SU-DHL-6 (cell line): ENCODE data around the gene GPR107.

Experiments used
- H2AFZ ChIP-seq: fragments of 200-600 bp; sonication (generic); 2 replicates; pipeline ENCODE4 v1.6.1; 2014; ENCODE audit warnings: low read depth, mild to moderate bottlenecking, moderate library complexity, mixed read lengths, antibody characterized with exemption, low read length; ENCODE audit not compliant: severe bottlenecking
- H3F3A ChIP-seq: fragments of 200-600 bp; shearing (Covaris generic); 2 replicates; pipeline ENCODE4 v1.6.0; 2016; ENCODE audit warnings: antibody characterized with exemption, mild to moderate bottlenecking; ENCODE audit not compliant: insufficient read depth
- H3K27ac ChIP-seq: fragments of 200-600 bp; sonication (generic); 2 replicates; pipeline ENCODE4 v1.5.1; 2016; ENCODE audit warnings: low read depth, mild to moderate bottlenecking, low read length, moderate library complexity, mixed read lengths
- H3K27me3 ChIP-seq: fragments of 200-600 bp; sonication (generic), shearing (Covaris generic); 2 replicates; pipeline ENCODE4 v1.6.0; 2014; ENCODE audit warnings: mild to moderate bottlenecking, low read length
- H3K36me3 ChIP-seq: fragments of 200-600 bp; sonication (generic); 2 replicates; pipeline ENCODE4 v1.6.1; 2014; ENCODE audit warnings: mild to moderate bottlenecking, low read length, mixed read lengths
- H3K4me2 ChIP-seq: fragments of 300-600, 200-600 bp; shearing (Covaris generic), sonication (generic); 2 replicates; pipeline ENCODE4 v1.6.0; 2014; ENCODE audit warnings: low read length, low read depth, mild to moderate bottlenecking; ENCODE audit not compliant: poor library complexity, severe bottlenecking
- H3K4me3 ChIP-seq: fragments of 200-600 bp; sonication (generic); 2 replicates; pipeline ENCODE4 v1.5.1; 2014; ENCODE audit warnings: antibody characterized with exemption, low read length, mild to moderate bottlenecking, mixed read lengths; ENCODE audit not compliant: insufficient read depth, poor library complexity, severe bottlenecking
- H3K79me2 ChIP-seq: fragments of 200-600 bp; sonication (generic); 2 replicates; pipeline ENCODE4 v1.6.1; 2014; ENCODE audit warnings: mild to moderate bottlenecking, low read length, moderate library complexity; ENCODE audit not compliant: insufficient read depth
- H3K9ac ChIP-seq: fragments of 200-600 bp; sonication (generic); 2 replicates; pipeline ENCODE4 v1.7.0; 2014; ENCODE audit warnings: mild to moderate bottlenecking, low read length
- H3K9me2 ChIP-seq: fragments of 200-600 bp; sonication (generic); replicated peaks from 2 replicates; pipeline ENCODE4 v1.6.1; 2014; ENCODE audit warnings: low read length; ENCODE audit not compliant: insufficient read depth
- H3K9me3 ChIP-seq: fragments of 200-600 bp; sonication (generic); 2 replicates; pipeline ENCODE4 v1.6.1; 2014; ENCODE audit warnings: low read length, mixed read lengths; ENCODE audit not compliant: insufficient read depth
- H4K20me1 ChIP-seq: fragments of 200-600 bp; sonication (generic); 2 replicates; pipeline ENCODE4 v1.6.1; 2014; ENCODE audit warnings: low read depth, mild to moderate bottlenecking, antibody characterized with exemption, low read length, moderate library complexity, mixed read lengths
- CTCF ChIP-seq: fragments of 200-600 bp; sonication (generic); IDR thresholded peaks from one replicate; pipeline ENCODE4 v1.5.1; 2017; ENCODE audit warnings: antibody characterized with exemption, mild to moderate bottlenecking, low read length, moderate library complexity; ENCODE audit not compliant: insufficient read depth, poor library complexity, severe bottlenecking
- EZH2phosphoT487 ChIP-seq: fragments of 200-600 bp; sonication (generic), shearing (Covaris generic); conservative IDR thresholded peaks from 2 replicates; pipeline ENCODE4 v1.6.1; 2018; ENCODE audit warnings: mild to moderate bottlenecking, antibody characterized with exemption, low read length, moderate library complexity, mixed read lengths

The GPR107 gene

GRCh38 chr9:130188860-130189481 is 135.3 kb downstream of the GPR107 start:
- Histone ChIP-seq H4K20me1 (no peaks in the 10 kb centered on the region), H3K9me3 (no peaks in the 10 kb centered on the region), H3K4me3 (no peak overlapping the region), H3K4me2 (no peak overlapping the region), H3K27me3 (no peaks in the 10 kb centered on the region), H3K79me2 (no peaks in the 10 kb centered on the region), H3K9ac (no peak overlapping the region), H3K9me2 (no peaks in the 10 kb centered on the region), H3F3A (no peaks in the 10 kb centered on the region), H3K27ac (no peak overlapping the region), H3K36me3 (no peaks in the 10 kb centered on the region), H2AFZ (no peak overlapping the region)
- TF ChIP-seq EZH2phosphoT487 (no peak), CTCF (no peak)
